Lung (tissue), 12 donors: ENCODE results near the gene ASAP2. TPM values are rescaled to one million over a fixed set of nuclear protein-coding genes. Genes with fewer than 3 reads are reported as not detected.

Source experiments
- ATAC-seq: fragments of 200-7000 bp; cut with Tn5 transposase; one replicate; pipeline ENCODE4 v1.9.1; 2020; ENCODE audit warnings: moderate number of reproducible peaks; ENCODE audit not compliant: insufficient read depth, low FRiP score
- DNase-seq, 3 donors: peaks; one replicate each; pipeline ENCODE4 v3.0.0-alpha.2; 2013 to 2017
- H3K27ac ChIP-seq, 2 donors: one replicate each; pipeline ENCODE4 v1.5.1; 2013; ENCODE audit warnings: mild to moderate bottlenecking in 2 of 2, moderate library complexity in 2 of 2, control low read depth in 1 of 2, inconsistent platforms in 1 of 2, low read depth in 1 of 2, low read length in 1 of 2
- H3K27me3 ChIP-seq, 3 donors: one replicate each; pipeline ENCODE4 v1.5.1; 2013; ENCODE audit warnings: low read length in 2 of 3; ENCODE audit not compliant: control insufficient read depth in 3 of 3, insufficient read depth in 3 of 3
- H3K36me3 ChIP-seq, 4 donors: one replicate each; pipeline ENCODE4 v1.5.1; 2013; ENCODE audit warnings: low read length in 4 of 4, mild to moderate bottlenecking in 1 of 4, moderate library complexity in 1 of 4; ENCODE audit not compliant: control insufficient read depth in 4 of 4, insufficient read depth in 4 of 4
- H3K4me1 ChIP-seq, 5 donors: one replicate each; pipeline ENCODE4 v1.5.1; 2013; ENCODE audit warnings: low read length in 5 of 5, mild to moderate bottlenecking in 2 of 5, moderate library complexity in 1 of 5; ENCODE audit not compliant: control insufficient read depth in 5 of 5, insufficient read depth in 5 of 5
- H3K4me3 ChIP-seq: one replicate; pipeline ENCODE4 v1.5.1; 2013; ENCODE audit warnings: mild to moderate bottlenecking, control low read depth, moderate library complexity
- H3K9ac ChIP-seq, 2 donors: one replicate each; pipeline ENCODE4 v1.5.1; 2013; ENCODE audit warnings: low read length in 2 of 2, control low read depth in 1 of 2; ENCODE audit not compliant: insufficient read depth in 1 of 2
- H3K9me3 ChIP-seq, 4 donors: one replicate each; pipeline ENCODE4 v1.5.1; 2013; ENCODE audit warnings: low read length in 3 of 4, mild to moderate bottlenecking in 1 of 4, moderate library complexity in 1 of 4; ENCODE audit not compliant: control insufficient read depth in 4 of 4, insufficient read depth in 3 of 4
- WGBS, 2 donors: extraction: QIAGEN DNeasy Blood & Tissue Kit; methylation state at CpG; one replicate each; pipeline ENCODE4 v1.1.7; 2013; 5-methylcytosine and 5-hydroxymethylcytosine counted together
- polyA plus RNA-seq, 2 donors: library from polyadenylated mRNA; stranded (reverse); fragments of 200-250 nt; gene quantifications; one replicate each; pipeline ENCODE4 v1.2.1, GENCODE V29; 2013
- total RNA-seq, 2 donors: library from RNA; depleted of rRNA in 1 of 2; stranded (reverse); fragments of >200 nt in 1 of 2; gene quantifications; one replicate each; pipeline ENCODE4 v1.2.1, GENCODE V29; 2014 to 2021
- TF ChIP-seq, protein P1 (sequence below): IDR thresholded peaks from 2 replicates; pipeline ENCODE4 v1.5.1; 2012; ENCODE audit warnings: mild to moderate bottlenecking; ENCODE audit errors: control extremely low read depth, extremely low read depth
- donor health status: control.
- donor health status: control.
- donor health status: Bipolar disorder and iron deficiency.
- donor health status: healthy.
- donor health status: DM: yes; HTN: yes; CAD: no.

ASAP2 gene
- total and polyA plus RNA-seq, 4 donors, result 7.4 to 30.9 (median 17.0) TPM

DNA sequence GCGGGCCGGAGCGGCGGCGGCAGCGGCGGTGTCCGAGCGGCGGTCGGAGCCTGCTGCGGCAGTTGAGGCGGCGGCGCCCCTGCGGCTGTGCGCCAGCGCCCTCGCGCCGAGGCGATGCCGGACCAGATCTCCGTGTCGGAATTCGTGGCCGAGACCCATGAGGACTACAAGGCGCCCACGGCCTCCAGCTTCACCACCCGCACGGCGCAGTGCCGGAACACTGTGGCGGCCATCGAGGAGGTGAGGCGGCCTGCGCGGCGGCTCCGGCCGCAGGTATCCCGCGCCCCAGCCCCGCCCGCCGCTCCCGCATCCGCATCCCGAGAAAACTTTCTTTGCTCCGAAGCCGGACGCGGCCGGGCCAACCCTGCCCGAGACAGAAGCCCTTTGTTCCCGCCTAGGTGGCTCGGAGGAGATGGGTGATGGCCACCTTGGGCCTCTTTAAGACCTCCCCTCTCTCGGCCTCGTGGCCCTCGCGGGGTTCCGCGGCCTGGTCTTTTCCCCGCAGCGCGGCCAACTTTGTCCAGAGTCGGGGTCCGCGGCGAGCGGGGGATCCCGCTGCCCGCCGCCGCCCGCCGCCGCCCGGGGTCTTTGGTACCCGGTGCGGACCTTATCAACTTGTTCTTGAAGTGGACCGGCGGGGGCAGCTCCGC lies 504 bp downstream of the ASAP2 start:
- Histone ChIP-seq H3K4me3 (peak overlapping the region; percentile 94), H3K9me3 (no peaks in the 10 kb centered on the region), H3K27me3 (no peaks in the 10 kb centered on the region), H3K9ac (peak overlapping the region in 1 of 2 donors; percentile 68), H3K27ac (peak overlapping the region; percentile 91 to 95), H3K36me3 (no peaks in the 10 kb centered on the region), H3K4me1 (peaks cover 0 to 25% (median 7%) of the 10 kb centered on the region in 5 donors)
- ATAC-seq (peak; percentile 27), DNase-seq (peak; percentile 41 to 53 (median 45))
- TF ChIP-seq, protein P1, sequence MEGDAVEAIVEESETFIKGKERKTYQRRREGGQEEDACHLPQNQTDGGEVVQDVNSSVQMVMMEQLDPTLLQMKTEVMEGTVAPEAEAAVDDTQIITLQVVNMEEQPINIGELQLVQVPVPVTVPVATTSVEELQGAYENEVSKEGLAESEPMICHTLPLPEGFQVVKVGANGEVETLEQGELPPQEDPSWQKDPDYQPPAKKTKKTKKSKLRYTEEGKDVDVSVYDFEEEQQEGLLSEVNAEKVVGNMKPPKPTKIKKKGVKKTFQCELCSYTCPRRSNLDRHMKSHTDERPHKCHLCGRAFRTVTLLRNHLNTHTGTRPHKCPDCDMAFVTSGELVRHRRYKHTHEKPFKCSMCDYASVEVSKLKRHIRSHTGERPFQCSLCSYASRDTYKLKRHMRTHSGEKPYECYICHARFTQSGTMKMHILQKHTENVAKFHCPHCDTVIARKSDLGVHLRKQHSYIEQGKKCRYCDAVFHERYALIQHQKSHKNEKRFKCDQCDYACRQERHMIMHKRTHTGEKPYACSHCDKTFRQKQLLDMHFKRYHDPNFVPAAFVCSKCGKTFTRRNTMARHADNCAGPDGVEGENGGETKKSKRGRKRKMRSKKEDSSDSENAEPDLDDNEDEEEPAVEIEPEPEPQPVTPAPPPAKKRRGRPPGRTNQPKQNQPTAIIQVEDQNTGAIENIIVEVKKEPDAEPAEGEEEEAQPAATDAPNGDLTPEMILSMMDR, result no peak
- WGBS, 2 donors, result 1% methylated on average over 67 to 84 of the region's 84 CpGs

DNA sequence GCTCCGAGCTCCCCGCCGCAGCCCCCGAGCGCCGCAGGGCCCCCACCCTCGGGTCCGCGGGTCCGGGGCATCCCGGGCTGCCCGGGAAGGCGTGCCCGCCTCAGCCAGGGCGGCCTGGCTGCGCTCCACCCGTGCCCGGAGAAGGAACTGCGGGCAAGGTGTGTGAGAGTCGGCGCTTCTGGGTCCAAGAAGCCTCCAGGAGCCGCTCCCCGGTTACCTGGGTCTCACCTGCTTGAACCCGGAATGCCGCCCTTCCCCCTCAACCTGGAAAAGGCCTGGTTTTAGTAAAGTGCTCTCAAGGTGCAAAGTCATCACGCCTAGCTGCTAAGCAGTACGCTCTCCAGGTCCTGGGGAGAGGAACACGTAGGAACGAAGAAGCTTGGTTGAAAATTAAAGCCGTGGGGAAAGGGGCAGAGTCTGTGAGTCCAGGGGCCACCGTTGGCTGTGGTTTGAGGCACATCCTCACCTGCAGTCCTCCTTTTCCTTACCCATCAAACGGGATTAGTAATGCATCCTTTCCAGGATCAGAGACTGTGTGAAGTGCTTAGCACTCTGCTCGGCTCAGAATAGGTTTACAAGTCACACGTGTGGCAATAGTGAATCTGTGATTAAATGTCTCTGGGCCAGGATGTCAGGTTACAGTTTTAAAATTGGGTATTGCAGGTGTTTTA lies 1.2 kb downstream of the ASAP2 start:
- Histone ChIP-seq H3K9me3 (no peaks in the 10 kb centered on the region), H3K27me3 (no peaks in the 10 kb centered on the region), H3K4me1 (peaks cover 2 to 31% (median 7%) of the 10 kb centered on the region in 5 donors), H3K27ac (peak overlapping the region; percentile 91 to 95), H3K9ac (peak overlapping the region in 1 of 2 donors; percentile 68), H3K4me3 (peak overlapping the region; percentile 94), H3K36me3 (no peaks in the 10 kb centered on the region)
- 1 to 2% methylated on average over 32 to 34 of the region's 34 CpGs for WGBS, 2 donors
- TF ChIP-seq, protein P1, result no peak
- peak; percentile 45 to 67 (median 65) for DNase-seq
- ATAC-seq, result peak; percentile 37

DNA sequence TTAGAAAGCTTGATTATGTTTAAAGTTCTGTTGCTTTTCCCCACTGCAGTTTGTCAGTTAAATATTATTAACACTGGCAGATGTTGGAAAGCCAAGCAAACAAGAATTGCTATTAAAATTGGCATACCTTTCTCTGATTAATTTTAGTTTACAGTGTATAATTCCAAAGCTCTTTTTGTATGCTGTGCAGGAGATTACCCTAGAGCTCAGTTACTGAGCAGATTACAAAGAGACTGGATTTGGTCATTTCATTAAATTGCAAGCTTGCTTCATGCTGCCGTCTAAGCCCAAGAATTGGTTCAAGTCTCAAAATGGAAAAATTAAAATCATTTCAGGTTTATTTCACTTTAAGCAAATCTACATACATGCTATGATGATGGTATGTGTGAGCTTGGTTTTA lies 2.3 kb downstream of the ASAP2 start:
- no peak overlapping the region for H3K27ac ChIP-seq
- TF ChIP-seq, protein P1, result no peak
- ATAC-seq (no peak), DNase-seq (no peak)
- no peak overlapping the region for H3K9ac ChIP-seq
- H3K9me3 ChIP-seq, result no peaks in the 10 kb centered on the region
- peaks cover 7 to 38% (median 10%) of the 10 kb centered on the region in 5 donors for H3K4me1 ChIP-seq
- no peak overlapping the region for H3K4me3 ChIP-seq
- WGBS, 2 donors, result 67 to 76% methylated on average over 1 of the region's 1 CpG
- H3K36me3 ChIP-seq, result no peaks in the 10 kb centered on the region
- H3K27me3 ChIP-seq, result no peaks in the 10 kb centered on the region
